ENCODE results near the gene RUNX2.

The RUNX2 gene

GRCh38 chr6:45442716-45443115, 114.6 kb downstream of the RUNX2 start:
- ATAC-seq (ENCODE audit: low read depth) = no peak
- Histone ChIP-seq H3K27ac (ENCODE audit: poor library complexity, severe bottlenecking) (no peak overlapping the region), H3K4me3 (ENCODE audit: severe bottlenecking) (no peak overlapping the region), H3K4me1 (ENCODE audit: insufficient read depth, poor library complexity, severe bottlenecking) (peaks cover 51% of the 10 kb centered on the region), H3K36me3 (ENCODE audit: low read depth) (peaks cover 37% of the 10 kb centered on the region), H3K27me3 (ENCODE audit: insufficient read depth, poor library complexity, severe bottlenecking) (no peaks in the 10 kb centered on the region), H3K9me3 (ENCODE audit: severe bottlenecking) (no peaks in the 10 kb centered on the region)
- TF ChIP-seq CTCF (IDR thresholded peaks at IDR 0.05; ENCODE audit: poor library complexity, severe bottlenecking) = no peak
- DNase-seq (ENCODE audit: low spot score) = no peak

DNA sequence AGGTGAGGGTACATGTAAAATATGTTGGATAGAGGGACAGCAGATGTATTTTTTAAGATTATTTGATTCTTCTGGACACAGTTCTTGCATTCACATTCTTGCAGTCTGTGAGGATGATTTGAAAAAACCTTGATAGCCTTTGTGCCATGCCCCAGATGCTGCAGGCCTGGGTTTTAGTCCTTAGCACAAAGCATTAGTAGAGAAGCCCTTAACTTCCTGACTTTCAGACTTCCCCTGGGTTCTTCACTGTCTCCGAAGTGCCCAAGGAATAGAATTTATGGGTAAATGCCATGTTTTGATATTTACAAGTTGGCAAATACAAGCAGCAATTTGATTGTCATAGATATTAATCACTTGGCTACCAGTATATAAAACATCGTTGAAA, 117.2 kb downstream of the RUNX2 start:
- no peaks in the 10 kb centered on the region for H3K9me3 ChIP-seq (ENCODE audit: severe bottlenecking)
- DNase-seq (ENCODE audit: low spot score) (no peak), ATAC-seq (ENCODE audit: low read depth) (peak; percentile 5; the same call in 1 of the 3 replicates)
- peak overlapping the region; percentile 97 for H3K27ac ChIP-seq (ENCODE audit: poor library complexity, severe bottlenecking)
- peaks cover 32% of the 10 kb centered on the region for H3K4me1 ChIP-seq (ENCODE audit: insufficient read depth, poor library complexity, severe bottlenecking)
- no peak overlapping the region for H3K4me3 ChIP-seq (ENCODE audit: severe bottlenecking)
- H3K27me3 ChIP-seq (ENCODE audit: insufficient read depth, poor library complexity, severe bottlenecking) = no peaks in the 10 kb centered on the region
- H3K36me3 ChIP-seq (ENCODE audit: low read depth) = peaks cover 33% of the 10 kb centered on the region
- TF ChIP-seq CTCF (IDR thresholded peaks at IDR 0.05; ENCODE audit: poor library complexity, severe bottlenecking) = no peak

GRCh38 chr6:45445749-45446549, 117.8 kb downstream of the RUNX2 start:
- ATAC-seq (ENCODE audit: low read depth) (peak; percentile 94), DNase-seq (ENCODE audit: low spot score) (peak; percentile 80)
- Histone ChIP-seq H3K9me3 (ENCODE audit: severe bottlenecking) (no peaks in the 10 kb centered on the region), H3K4me1 (ENCODE audit: insufficient read depth, poor library complexity, severe bottlenecking) (peaks cover 32% of the 10 kb centered on the region), H3K27ac (ENCODE audit: poor library complexity, severe bottlenecking) (peak overlapping the region; percentile 97), H3K4me3 (ENCODE audit: severe bottlenecking) (no peak overlapping the region), H3K36me3 (ENCODE audit: low read depth) (peaks cover 33% of the 10 kb centered on the region), H3K27me3 (ENCODE audit: insufficient read depth, poor library complexity, severe bottlenecking) (no peaks in the 10 kb centered on the region)
- no peak for TF ChIP-seq CTCF (IDR thresholded peaks at IDR 0.05; ENCODE audit: poor library complexity, severe bottlenecking)

DNA sequence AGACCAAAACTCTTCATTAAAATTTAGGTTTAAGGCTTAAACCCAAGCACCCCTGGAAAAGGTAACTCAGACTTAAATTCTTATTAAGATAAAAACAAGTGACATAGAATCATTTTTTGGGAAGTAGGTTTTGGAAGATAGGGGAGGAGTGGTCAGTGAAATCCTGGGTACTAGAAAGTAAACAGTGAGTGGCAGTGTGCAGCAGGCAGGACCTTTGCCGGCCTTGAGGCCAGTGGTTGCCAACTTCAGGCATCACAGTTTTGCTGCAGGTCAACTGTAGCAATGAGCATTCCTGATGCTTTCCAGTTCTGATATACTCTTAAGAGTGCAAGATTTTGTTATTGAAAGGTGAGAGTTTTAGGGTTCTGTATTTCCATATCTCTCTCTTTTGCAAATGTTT, 118.9 kb downstream of the RUNX2 start:
- Histone ChIP-seq H3K4me1 (ENCODE audit: insufficient read depth, poor library complexity, severe bottlenecking) (peaks cover 32% of the 10 kb centered on the region), H3K9me3 (ENCODE audit: severe bottlenecking) (no peaks in the 10 kb centered on the region), H3K36me3 (ENCODE audit: low read depth) (peaks cover 28% of the 10 kb centered on the region; the same call in 1 of the 2 replicates), H3K4me3 (ENCODE audit: severe bottlenecking) (no peak overlapping the region), H3K27me3 (ENCODE audit: insufficient read depth, poor library complexity, severe bottlenecking) (no peaks in the 10 kb centered on the region), H3K27ac (ENCODE audit: poor library complexity, severe bottlenecking) (peak overlapping the region; percentile 97)
- no peak for DNase-seq (ENCODE audit: low spot score)
- no peak for ATAC-seq (ENCODE audit: low read depth)
- no peak for TF ChIP-seq CTCF (IDR thresholded peaks at IDR 0.05; ENCODE audit: poor library complexity, severe bottlenecking)

GRCh38 chr6:45447716-45448115, 119.6 kb downstream of the RUNX2 start:
- no peak for TF ChIP-seq CTCF (IDR thresholded peaks at IDR 0.05; ENCODE audit: poor library complexity, severe bottlenecking)
- Histone ChIP-seq H3K9me3 (ENCODE audit: severe bottlenecking) (no peaks in the 10 kb centered on the region), H3K36me3 (ENCODE audit: low read depth) (peaks cover 28% of the 10 kb centered on the region; the same call in 1 of the 2 replicates), H3K27ac (ENCODE audit: poor library complexity, severe bottlenecking) (peak overlapping the region; percentile 97), H3K27me3 (ENCODE audit: insufficient read depth, poor library complexity, severe bottlenecking) (no peaks in the 10 kb centered on the region), H3K4me3 (ENCODE audit: severe bottlenecking) (no peak overlapping the region), H3K4me1 (ENCODE audit: insufficient read depth, poor library complexity, severe bottlenecking) (peaks cover 32% of the 10 kb centered on the region)
- no peak for ATAC-seq (ENCODE audit: low read depth)
- DNase-seq (ENCODE audit: low spot score) = no peak

All from RWPE2 (cell line).